Keratinocyte (primary cell): ENCODE measurements around the gene ZNF33B.

Experiments used
- EZH2 ChIP-seq: IDR thresholded peaks from one replicate; pipeline ENCODE4 v1.6.1; 2012; ENCODE audit warnings: inconsistent platforms, mild to moderate bottlenecking, low read length, moderate library complexity
- TF ChIP-seq, protein P1 (sequence below), 3 experiments: IDR thresholded peaks in 1 of 3; conservative IDR thresholded peaks in 1 of 3; optimal IDR thresholded peaks in 1 of 3; 2 replicates in 2 of 3; 3 replicates in 1 of 3; pipeline versions ENCODE3 to v1.5.1; 2011; ENCODE audit warnings: low read length in 3 of 3, mild to moderate bottlenecking in 3 of 3, moderate library complexity in 2 of 3, control low read depth in 1 of 3, inconsistent platforms in 1 of 3; ENCODE audit not compliant: insufficient read depth in 2 of 3; ENCODE audit errors: extremely low read depth in 1 of 3

DNA sequence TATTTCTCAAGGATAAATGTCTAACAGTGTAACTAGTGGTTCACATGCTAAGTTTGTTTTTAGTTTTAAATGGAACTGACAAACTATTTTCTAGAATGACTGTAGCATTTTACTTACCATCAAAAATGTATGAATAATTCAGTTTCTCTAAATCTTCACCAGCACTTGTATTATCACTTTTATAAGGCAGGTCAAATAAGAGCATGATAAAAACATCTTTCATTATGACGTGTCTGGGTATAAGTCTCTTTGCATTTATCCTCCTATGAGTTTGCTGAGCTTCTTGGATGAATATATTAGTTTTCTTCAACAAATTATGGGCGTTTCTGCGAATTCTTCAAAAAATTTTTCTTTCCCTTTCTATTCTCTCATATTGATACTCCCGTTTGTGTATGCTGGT lies 19.9 kb downstream of the ZNF33B start:
- TF ChIP-seq, protein P1, sequence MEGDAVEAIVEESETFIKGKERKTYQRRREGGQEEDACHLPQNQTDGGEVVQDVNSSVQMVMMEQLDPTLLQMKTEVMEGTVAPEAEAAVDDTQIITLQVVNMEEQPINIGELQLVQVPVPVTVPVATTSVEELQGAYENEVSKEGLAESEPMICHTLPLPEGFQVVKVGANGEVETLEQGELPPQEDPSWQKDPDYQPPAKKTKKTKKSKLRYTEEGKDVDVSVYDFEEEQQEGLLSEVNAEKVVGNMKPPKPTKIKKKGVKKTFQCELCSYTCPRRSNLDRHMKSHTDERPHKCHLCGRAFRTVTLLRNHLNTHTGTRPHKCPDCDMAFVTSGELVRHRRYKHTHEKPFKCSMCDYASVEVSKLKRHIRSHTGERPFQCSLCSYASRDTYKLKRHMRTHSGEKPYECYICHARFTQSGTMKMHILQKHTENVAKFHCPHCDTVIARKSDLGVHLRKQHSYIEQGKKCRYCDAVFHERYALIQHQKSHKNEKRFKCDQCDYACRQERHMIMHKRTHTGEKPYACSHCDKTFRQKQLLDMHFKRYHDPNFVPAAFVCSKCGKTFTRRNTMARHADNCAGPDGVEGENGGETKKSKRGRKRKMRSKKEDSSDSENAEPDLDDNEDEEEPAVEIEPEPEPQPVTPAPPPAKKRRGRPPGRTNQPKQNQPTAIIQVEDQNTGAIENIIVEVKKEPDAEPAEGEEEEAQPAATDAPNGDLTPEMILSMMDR (optimal IDR thresholded peaks at IDR 0.05 in 1 of 3, IDR thresholded peaks at IDR 0.05 in 1 of 3, conservative IDR thresholded peaks at IDR 0.05 in 1 of 3; ENCODE audit: extremely low read depth in 1 of 3, insufficient read depth in 2 of 3, low read length in 3 of 3), result no peak
- TF ChIP-seq EZH2, result no peak
